Measurements from ENCODE around the gene PDE4A.
"Not testable (repeated sequence)": the region's sequence is repeated elsewhere in the genome, so short reads cannot be mapped to it uniquely, and the experiment has no call there.

PDE4A gene

GRCh38 chr19:10406191-10406590, 14.1 kb upstream of the PDE4A start:
- H3K9ac ChIP-seq (ENCODE audit: low read length): no peak overlapping the region
- peaks cover 33% of the 10 kb centered on the region for H3K27me3 ChIP-seq (ENCODE audit: control insufficient read depth, insufficient read depth, low read length)
- no peak overlapping the region for H3K4me3 ChIP-seq (ENCODE audit: low read length)
- peaks cover 21% of the 10 kb centered on the region for H3K4me1 ChIP-seq (ENCODE audit: control insufficient read depth, insufficient read depth, low read length)
- H3K36me3 ChIP-seq (ENCODE audit: control insufficient read depth, insufficient read depth, low read length): no peaks in the 10 kb centered on the region
- H3K9me3 ChIP-seq (ENCODE audit: control insufficient read depth, low read length): no peaks in the 10 kb centered on the region

GRCh38 chr19:10407096-10407495, 13.2 kb upstream of the PDE4A start:
- Histone ChIP-seq H3K36me3 (ENCODE audit: control insufficient read depth, insufficient read depth, low read length) (no peaks in the 10 kb centered on the region), H3K4me3 (ENCODE audit: low read length) (no peak overlapping the region), H3K9ac (ENCODE audit: low read length) (no peak overlapping the region), H3K9me3 (ENCODE audit: control insufficient read depth, low read length) (no peaks in the 10 kb centered on the region), H3K27me3 (ENCODE audit: control insufficient read depth, insufficient read depth, low read length) (peaks cover 33% of the 10 kb centered on the region), H3K4me1 (ENCODE audit: control insufficient read depth, insufficient read depth, low read length) (peaks cover 15% of the 10 kb centered on the region)

- Histone ChIP-seq H3K9ac (ENCODE audit: low read length) (no peak overlapping the region), H3K36me3 (ENCODE audit: control insufficient read depth, insufficient read depth, low read length) (no peaks in the 10 kb centered on the region), H3K4me3 (ENCODE audit: low read length) (no peak overlapping the region), H3K27me3 (ENCODE audit: control insufficient read depth, insufficient read depth, low read length) (peaks cover 33% of the 10 kb centered on the region), H3K4me1 (ENCODE audit: control insufficient read depth, insufficient read depth, low read length) (peaks cover 7% of the 10 kb centered on the region), H3K9me3 (ENCODE audit: control insufficient read depth, low read length) (no peaks in the 10 kb centered on the region)
Observed at GRCh38 chr19:10408511-10409283, 11.6 kb upstream of the PDE4A start.

GRCh38 chr19:10411224-10411623, 9.1 kb upstream of the PDE4A start:
- H3K27me3 ChIP-seq (ENCODE audit: control insufficient read depth, insufficient read depth, low read length): peaks cover 20% of the 10 kb centered on the region
- not testable (repeated sequence) for H3K36me3 ChIP-seq (ENCODE audit: control insufficient read depth, insufficient read depth, low read length); H3K9ac ChIP-seq (ENCODE audit: low read length); H3K4me3 ChIP-seq (ENCODE audit: low read length); H3K9me3 ChIP-seq (ENCODE audit: control insufficient read depth, low read length); H3K4me1 ChIP-seq (ENCODE audit: control insufficient read depth, insufficient read depth, low read length)

GRCh38 chr19:10412257-10412977, 7.9 kb upstream of the PDE4A start:
- H3K27me3 ChIP-seq (ENCODE audit: control insufficient read depth, insufficient read depth, low read length): peaks cover 30% of the 10 kb centered on the region
- no peaks in the 10 kb centered on the region for H3K36me3 ChIP-seq (ENCODE audit: control insufficient read depth, insufficient read depth, low read length)
- no peak overlapping the region for H3K4me3 ChIP-seq (ENCODE audit: low read length)
- H3K9ac ChIP-seq (ENCODE audit: low read length): no peak overlapping the region
- H3K9me3 ChIP-seq (ENCODE audit: control insufficient read depth, low read length): no peaks in the 10 kb centered on the region
- no peaks in the 10 kb centered on the region for H3K4me1 ChIP-seq (ENCODE audit: control insufficient read depth, insufficient read depth, low read length)

GRCh38 chr19:10416083-10416379, 4.3 kb upstream of the PDE4A start:
- peaks cover 7% of the 10 kb centered on the region for H3K4me1 ChIP-seq (ENCODE audit: control insufficient read depth, insufficient read depth, low read length)
- H3K4me3 ChIP-seq (ENCODE audit: low read length): no peak overlapping the region
- H3K36me3 ChIP-seq (ENCODE audit: control insufficient read depth, insufficient read depth, low read length): no peaks in the 10 kb centered on the region
- no peaks in the 10 kb centered on the region for H3K9me3 ChIP-seq (ENCODE audit: control insufficient read depth, low read length)
- H3K9ac ChIP-seq (ENCODE audit: low read length): peak overlapping the region; percentile 14
- peaks cover 53% of the 10 kb centered on the region for H3K27me3 ChIP-seq (ENCODE audit: control insufficient read depth, insufficient read depth, low read length)

- no peaks in the 10 kb centered on the region for H3K9me3 ChIP-seq (ENCODE audit: control insufficient read depth, low read length)
- H3K9ac ChIP-seq (ENCODE audit: low read length): peak overlapping the region; percentile 14
- H3K27me3 ChIP-seq (ENCODE audit: control insufficient read depth, insufficient read depth, low read length): peaks cover 59% of the 10 kb centered on the region
- H3K36me3 ChIP-seq (ENCODE audit: control insufficient read depth, insufficient read depth, low read length): no peaks in the 10 kb centered on the region
- H3K4me3 ChIP-seq (ENCODE audit: low read length): peak overlapping the region; percentile 28
- peaks cover 7% of the 10 kb centered on the region for H3K4me1 ChIP-seq (ENCODE audit: control insufficient read depth, insufficient read depth, low read length)
Observed at GRCh38 chr19:10416380-10417257, 3.7 kb upstream of the PDE4A start.

GRCh38 chr19:10417541-10418234, 2.6 kb upstream of the PDE4A start:
- Histone ChIP-seq H3K4me1 (ENCODE audit: control insufficient read depth, insufficient read depth, low read length) (peaks cover 7% of the 10 kb centered on the region), H3K27me3 (ENCODE audit: control insufficient read depth, insufficient read depth, low read length) (peaks cover 69% of the 10 kb centered on the region), H3K9ac (ENCODE audit: low read length) (no peak overlapping the region), H3K9me3 (ENCODE audit: control insufficient read depth, low read length) (no peaks in the 10 kb centered on the region), H3K4me3 (ENCODE audit: low read length) (no peak overlapping the region), H3K36me3 (ENCODE audit: control insufficient read depth, insufficient read depth, low read length) (no peaks in the 10 kb centered on the region)

- H3K27me3 ChIP-seq (ENCODE audit: control insufficient read depth, insufficient read depth, low read length): peaks cover 74% of the 10 kb centered on the region
- H3K4me1 ChIP-seq (ENCODE audit: control insufficient read depth, insufficient read depth, low read length): peaks cover 7% of the 10 kb centered on the region
- H3K9ac ChIP-seq (ENCODE audit: low read length): no peak overlapping the region
- H3K36me3 ChIP-seq (ENCODE audit: control insufficient read depth, insufficient read depth, low read length): no peaks in the 10 kb centered on the region
- H3K4me3 ChIP-seq (ENCODE audit: low read length): no peak overlapping the region
- no peaks in the 10 kb centered on the region for H3K9me3 ChIP-seq (ENCODE audit: control insufficient read depth, low read length)
Observed at GRCh38 chr19:10418235-10418484, 2.2 kb upstream of the PDE4A start.

- peaks cover 7% of the 10 kb centered on the region for H3K4me1 ChIP-seq (ENCODE audit: control insufficient read depth, insufficient read depth, low read length)
- no peaks in the 10 kb centered on the region for H3K9me3 ChIP-seq (ENCODE audit: control insufficient read depth, low read length)
- H3K9ac ChIP-seq (ENCODE audit: low read length): no peak overlapping the region
- peaks cover 79% of the 10 kb centered on the region for H3K27me3 ChIP-seq (ENCODE audit: control insufficient read depth, insufficient read depth, low read length)
- H3K36me3 ChIP-seq (ENCODE audit: control insufficient read depth, insufficient read depth, low read length): no peaks in the 10 kb centered on the region
- H3K4me3 ChIP-seq (ENCODE audit: low read length): no peak overlapping the region
Observed at GRCh38 chr19:10418485-10419199, 1.7 kb upstream of the PDE4A start.

GRCh38 chr19:10419200-10419645, 1.1 kb upstream of the PDE4A start:
- H3K27me3 ChIP-seq (ENCODE audit: control insufficient read depth, insufficient read depth, low read length): peaks cover 84% of the 10 kb centered on the region
- H3K4me3 ChIP-seq (ENCODE audit: low read length): no peak overlapping the region
- H3K36me3 ChIP-seq (ENCODE audit: control insufficient read depth, insufficient read depth, low read length): no peaks in the 10 kb centered on the region
- H3K9me3 ChIP-seq (ENCODE audit: control insufficient read depth, low read length): no peaks in the 10 kb centered on the region
- H3K4me1 ChIP-seq (ENCODE audit: control insufficient read depth, insufficient read depth, low read length): peaks cover 12% of the 10 kb centered on the region
- no peak overlapping the region for H3K9ac ChIP-seq (ENCODE audit: low read length)

All from mucosa of stomach (tissue), 1 donor.